Measurements from ENCODE around the gene ZNRF1.
"Not testable (repeated sequence)": the region's sequence is repeated elsewhere in the genome, so short reads cannot be mapped to it uniquely, and the experiment has no call there.

The ZNRF1 gene

GRCh38 chr16:75075688-75076268 is 77.0 kb downstream of the ZNRF1 start:
- no peak for DNase-seq (ENCODE audit: low read depth, low spot score)

GRCh38 chr16:75078886-75079285 is 80.1 kb downstream of the ZNRF1 start:
- DNase-seq (ENCODE audit: low read depth, low spot score): no peak

DNA sequence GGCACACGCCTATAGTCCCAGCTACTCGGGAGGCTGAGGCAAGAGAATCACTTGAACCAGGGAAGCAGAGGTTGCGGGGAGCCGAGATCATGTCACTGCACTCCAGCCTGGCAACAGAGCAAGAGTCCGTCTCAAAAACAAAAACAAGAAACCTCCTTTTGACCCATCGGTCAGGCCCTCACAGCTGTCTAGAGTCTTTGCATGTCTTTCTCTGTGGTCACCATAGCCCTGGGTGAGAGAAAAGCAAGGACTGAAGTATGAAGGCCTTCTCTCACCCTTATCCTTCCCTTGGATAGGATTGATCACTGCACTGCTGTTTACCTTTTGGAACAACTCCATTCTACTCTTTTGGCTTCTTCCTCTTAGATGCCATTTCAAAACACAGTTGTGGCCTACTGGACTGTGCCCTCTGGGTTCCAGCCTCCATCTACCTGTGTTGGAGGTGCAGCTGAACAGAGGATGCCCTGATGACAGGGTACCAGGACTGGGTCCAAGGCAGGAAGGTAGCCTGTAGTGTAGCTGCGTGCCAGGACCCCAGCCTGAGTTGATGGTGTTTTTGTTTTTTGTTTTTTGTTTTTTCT is 80.6 kb downstream of the ZNRF1 start:
- no peak for DNase-seq (ENCODE audit: low read depth, low spot score)

- DNase-seq (ENCODE audit: low read depth, low spot score): no peak
Measured at GRCh38 chr16:75080205-75081029, 81.6 kb downstream of the ZNRF1 start.

- DNase-seq (ENCODE audit: low read depth, low spot score): no peak
Measured at GRCh38 chr16:75081179-75081859, 82.5 kb downstream of the ZNRF1 start.

DNA sequence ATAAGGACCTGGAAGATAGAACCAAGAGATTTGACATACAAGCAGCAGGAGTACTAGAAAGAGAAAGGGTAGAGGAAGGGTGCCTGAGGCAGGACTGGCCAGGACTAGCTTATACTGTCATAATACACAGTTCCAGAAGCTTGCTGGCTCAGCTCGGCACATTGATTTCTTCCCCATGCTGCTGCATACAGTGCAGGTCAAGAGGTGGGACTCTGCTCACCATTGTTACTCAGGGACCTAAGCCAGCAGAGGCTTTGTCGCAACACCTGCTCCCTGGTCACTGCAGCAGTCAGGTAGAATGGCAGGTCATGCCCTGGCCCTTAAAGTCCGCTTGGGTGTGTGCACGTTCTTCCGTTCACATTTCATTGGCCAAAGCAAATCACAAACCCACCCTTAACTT is 85.0 kb downstream of the ZNRF1 start:
- no peak for DNase-seq (ENCODE audit: low read depth, low spot score)

DNA sequence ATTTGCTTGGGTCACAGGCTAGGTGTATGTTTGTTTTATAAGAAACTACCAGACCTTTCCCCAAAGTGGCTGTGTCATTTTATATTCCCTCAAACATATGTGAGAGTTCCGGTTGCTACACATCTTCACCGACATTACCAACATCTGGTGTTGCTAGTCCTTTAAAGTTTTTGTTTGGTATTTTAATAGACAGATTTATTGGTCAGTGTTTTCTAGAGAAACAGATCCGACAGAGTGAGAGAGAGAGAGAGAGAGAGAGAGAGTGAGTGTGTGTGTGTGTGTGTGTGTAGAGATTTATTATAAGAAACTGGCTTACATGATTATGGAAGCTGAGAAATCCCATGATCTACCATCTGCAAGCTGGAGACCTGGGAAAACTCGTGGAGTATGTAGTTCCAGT is 86.7 kb downstream of the ZNRF1 start:
- DNase-seq (ENCODE audit: low read depth, low spot score): no peak

- DNase-seq (ENCODE audit: low read depth, low spot score): no peak
Measured at GRCh38 chr16:75086281-75086680, 87.5 kb downstream of the ZNRF1 start.

DNA sequence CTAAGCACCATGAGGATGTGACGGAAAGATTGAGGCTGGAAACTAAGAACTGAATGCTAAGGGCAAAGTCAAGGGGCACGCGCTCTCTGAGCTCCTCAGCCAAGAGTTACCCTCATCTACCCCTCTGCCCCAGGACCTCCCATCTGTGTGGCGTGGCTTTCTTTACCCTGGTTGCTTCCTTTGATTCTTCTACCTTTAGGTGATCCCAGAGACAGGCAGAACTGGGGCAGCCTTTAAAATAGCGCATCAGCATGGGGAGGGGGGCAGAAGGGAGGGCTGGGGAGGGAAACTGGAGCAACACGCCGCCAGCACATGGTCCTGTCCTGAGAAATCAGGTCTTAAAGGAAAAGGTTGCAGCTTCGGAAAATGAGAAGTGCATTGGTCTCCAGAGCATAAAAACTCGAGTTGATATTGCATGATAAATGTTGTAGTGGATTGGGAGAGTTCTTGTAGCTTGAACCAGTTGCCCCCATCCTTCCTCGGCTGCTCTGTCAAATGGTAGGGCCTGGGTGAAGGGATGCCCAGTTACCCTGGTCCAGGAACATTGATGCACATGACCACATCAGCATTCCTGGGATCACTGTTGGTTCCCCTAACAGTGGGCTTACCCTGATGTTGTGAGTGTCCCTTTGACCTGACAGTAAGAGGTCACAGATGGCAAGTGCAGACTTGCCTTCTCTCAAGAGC is 88.0 kb downstream of the ZNRF1 start:
- DNase-seq (ENCODE audit: low read depth, low spot score): no peak

DNA sequence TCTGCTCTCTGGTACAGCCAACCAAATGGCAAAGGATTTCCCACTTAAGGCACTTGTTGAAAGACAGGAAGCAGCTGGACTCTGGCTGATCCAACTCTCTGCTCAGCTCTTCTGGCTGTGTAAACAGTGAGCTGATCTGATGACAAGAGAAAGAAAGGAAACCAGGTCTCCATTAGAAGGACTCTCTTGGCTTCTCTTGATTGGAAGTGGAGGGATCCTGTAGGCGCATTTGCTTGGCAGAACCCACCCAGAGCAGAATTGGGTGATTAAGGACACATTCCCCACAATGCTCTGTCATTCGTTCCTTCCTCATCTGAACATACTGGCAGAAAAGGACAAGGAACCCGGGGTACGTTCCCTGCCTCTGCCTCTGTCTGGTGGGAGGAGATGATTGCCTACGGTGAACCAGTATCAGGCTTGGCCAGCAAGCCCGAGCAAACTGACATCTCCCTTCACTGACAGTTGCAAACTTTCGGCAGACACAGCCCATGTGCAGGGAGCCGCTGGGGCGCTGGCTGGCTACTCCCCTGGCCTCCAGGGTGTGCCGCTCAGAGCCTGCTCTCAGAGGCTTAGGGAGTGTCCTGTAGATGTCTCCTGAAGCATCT is 88.7 kb downstream of the ZNRF1 start:
- no peak for DNase-seq (ENCODE audit: low read depth, low spot score)

GRCh38 chr16:75088216-75088615 is 89.4 kb downstream of the ZNRF1 start:
- no peak for DNase-seq (ENCODE audit: low read depth, low spot score)

- no peak for DNase-seq (ENCODE audit: low read depth, low spot score)
Measured at GRCh38 chr16:75088934-75089333, 90.1 kb downstream of the ZNRF1 start.

GRCh38 chr16:75089486-75090202 is 90.8 kb downstream of the ZNRF1 start:
- no peak for DNase-seq (ENCODE audit: low read depth, low spot score)

DNA sequence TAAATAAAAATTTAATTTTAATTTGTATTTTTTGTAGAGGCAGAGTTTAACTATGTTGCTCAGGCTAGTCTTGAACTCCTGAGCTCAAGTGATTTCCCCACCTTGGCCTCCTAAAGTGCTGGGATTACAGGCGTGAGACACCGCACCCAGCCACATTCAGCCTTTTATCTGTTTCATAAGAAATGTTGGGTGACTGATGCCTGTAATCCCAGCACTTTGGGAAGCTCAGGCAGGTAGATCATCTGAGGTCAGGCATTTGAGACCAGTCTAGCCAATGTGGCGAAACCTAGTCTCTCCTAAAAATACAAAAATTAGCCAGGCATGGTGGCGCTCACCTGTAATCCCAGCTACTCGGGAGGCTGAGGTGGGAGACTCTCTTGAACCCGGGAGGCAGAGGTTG is 92.1 kb downstream of the ZNRF1 start:
- not testable (repeated sequence) for DNase-seq (ENCODE audit: low read depth, low spot score)

- not testable (repeated sequence) for DNase-seq (ENCODE audit: low read depth, low spot score)
Measured at GRCh38 chr16:75091619-75092018, 92.8 kb downstream of the ZNRF1 start.

DNA sequence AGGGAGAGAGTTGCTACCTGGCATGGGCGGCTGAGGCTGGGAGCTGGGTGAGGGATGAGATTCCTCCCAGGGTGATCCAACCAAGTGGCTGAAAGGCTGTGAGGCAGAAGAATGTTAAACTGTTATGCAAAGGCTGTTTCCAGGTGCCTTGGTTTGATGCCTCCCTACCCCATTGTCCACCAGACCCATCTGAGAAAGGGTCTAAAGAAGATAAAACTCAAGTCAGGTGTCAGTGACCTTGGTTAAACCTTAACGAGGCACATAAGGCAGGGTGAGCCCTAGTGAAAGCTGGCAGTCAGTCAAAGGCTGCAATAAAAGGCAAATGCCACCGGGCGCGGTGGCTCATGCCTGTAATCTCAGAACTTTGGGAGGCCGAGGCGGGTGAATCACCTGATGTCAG is 94.0 kb downstream of the ZNRF1 start:
- DNase-seq (ENCODE audit: low read depth, low spot score): no peak

DNA sequence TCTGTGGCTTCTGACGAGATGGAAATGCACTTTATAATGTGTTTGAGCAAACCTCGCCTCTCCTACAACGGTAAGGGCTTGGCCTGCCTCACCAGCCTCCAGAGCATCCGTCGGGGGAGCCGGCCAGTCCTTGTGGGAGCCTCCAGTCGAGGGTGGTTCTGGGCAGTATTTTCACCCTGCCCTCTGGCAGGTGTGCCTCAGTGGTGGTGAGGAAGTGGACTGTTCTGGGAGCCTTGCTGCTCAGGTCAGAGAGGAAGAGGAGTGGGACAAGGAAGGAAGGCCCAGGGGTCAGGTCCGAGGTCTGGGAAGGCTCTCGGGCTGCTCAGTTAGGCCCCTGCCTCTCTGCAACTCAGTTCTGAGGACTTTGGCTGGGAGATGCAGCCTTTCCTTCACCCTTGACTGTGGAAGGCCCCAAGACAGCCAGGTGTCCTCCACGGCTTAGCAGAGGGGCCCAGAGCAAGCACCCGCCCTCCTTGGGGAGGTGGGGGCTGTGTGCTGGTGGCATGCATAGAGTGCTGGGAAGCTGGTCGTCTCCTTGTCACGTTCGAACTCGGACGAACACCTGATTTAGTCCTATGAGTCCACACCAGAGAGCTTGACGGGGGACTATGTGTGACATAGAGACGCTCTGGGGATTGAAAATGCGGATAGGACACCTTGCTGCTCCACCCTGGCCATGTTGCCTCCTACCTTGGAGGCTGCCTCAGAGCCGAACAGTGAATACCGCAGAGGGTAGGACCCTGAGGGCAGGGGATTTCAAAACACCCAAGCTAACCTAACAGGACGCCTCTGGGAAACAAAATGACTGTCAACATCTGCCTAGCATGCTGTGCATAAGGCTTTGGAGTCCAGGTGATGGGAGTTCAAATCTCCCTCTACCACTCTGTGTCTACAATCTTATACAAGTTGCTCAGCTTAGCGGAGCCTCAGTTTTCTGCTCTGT is 95.0 kb downstream of the ZNRF1 start:
- no peak for DNase-seq (ENCODE audit: low read depth, low spot score)

DNA sequence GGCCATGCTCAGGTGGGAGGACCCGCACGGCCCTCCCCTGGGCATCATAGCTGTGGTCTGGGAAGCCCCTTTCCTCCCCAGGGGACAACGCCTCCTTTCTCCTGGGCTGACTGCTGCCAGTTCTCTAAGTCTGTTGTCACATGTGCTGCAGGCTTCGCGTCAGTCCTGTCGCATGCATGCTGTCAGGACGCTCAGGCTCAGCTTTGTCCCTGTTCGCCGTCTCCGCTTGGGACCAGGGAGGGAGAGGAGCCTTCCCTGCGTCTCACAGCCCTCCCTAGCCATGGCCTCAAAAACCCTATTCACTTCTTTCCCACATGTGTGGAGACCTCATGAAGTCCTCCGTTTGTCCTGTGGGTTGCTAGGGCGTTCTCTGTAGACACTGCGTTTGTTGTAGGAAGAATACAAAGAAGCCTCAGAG is 96.4 kb downstream of the ZNRF1 start:
- DNase-seq (ENCODE audit: low read depth, low spot score): no peak

DNA sequence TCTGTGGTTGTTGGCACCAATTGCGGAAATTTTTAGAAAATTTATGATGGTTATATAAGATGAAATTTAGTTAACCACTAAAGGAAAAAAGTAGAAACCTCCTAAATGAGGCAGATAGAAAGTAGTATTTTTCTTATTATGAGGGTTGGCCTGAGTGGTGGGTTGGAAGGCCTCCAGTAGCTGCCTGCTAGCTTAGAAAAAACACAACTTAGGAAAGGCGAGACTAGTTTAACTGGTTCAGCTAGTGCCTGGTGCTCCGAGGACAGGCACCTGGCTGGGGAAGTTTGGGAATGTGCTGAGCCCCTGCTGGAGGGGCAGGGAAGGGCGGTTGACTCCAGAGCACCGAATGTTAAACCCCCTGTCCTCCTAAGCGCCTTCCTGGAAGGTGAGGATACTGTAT is 97.8 kb downstream of the ZNRF1 start:
- DNase-seq (ENCODE audit: low read depth, low spot score): peak; percentile 82

All from iPS DF 19.7 (cell line).